ENCODE measurements around the gene CELA2A.
"Not testable (repeated sequence)": the region's sequence is repeated elsewhere in the genome, so short reads cannot be mapped to it uniquely, and the experiment has no call there.

The CELA2A gene

DNA sequence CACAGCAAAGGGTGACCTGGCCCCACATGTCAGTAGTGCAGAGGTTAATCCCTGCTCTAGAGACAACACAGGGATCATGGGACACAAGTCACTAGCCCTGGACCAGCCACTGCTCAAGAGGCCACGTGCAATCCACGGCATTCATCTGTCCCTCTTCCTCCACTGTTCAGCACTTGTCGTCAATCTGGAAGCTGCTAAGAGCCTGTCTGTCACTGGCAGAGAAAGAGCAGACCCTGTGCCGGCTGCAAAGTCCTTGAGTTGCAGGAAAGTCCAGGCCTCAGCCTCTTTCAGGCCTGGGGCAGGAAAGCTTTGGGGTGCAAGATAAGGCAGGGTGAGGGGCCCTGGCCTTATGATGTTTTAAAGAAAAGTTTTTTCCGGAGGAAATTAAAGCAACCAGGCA is 36.1 kb downstream of the CELA2A start:
- DNase-seq: no peak

DNA sequence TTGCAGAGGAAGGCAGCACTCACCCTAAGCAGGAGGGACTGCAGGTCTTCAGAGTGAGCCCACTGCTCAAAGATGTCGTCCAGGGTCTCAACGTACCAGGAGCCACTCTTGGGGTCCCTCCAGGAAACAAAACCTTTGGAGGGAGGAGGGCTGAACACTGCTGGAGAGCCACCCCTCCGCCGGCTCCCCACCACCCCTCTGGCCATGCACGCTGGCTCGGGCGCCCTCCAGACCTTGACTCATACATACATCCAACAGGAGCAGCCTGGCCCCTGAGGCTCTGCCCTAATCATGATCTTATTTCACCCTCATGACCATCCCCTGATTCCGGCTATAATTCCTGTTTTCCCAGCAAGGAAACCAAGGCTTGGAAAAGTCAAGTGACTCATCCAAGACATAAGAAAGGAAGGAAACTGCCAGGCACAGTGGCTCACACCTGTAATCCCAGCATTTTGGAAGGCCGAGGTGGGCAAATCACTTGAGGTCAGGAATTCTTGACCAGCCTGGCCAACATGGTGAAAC is 37.4 kb downstream of the CELA2A start:
- DNase-seq: no peak

DNA sequence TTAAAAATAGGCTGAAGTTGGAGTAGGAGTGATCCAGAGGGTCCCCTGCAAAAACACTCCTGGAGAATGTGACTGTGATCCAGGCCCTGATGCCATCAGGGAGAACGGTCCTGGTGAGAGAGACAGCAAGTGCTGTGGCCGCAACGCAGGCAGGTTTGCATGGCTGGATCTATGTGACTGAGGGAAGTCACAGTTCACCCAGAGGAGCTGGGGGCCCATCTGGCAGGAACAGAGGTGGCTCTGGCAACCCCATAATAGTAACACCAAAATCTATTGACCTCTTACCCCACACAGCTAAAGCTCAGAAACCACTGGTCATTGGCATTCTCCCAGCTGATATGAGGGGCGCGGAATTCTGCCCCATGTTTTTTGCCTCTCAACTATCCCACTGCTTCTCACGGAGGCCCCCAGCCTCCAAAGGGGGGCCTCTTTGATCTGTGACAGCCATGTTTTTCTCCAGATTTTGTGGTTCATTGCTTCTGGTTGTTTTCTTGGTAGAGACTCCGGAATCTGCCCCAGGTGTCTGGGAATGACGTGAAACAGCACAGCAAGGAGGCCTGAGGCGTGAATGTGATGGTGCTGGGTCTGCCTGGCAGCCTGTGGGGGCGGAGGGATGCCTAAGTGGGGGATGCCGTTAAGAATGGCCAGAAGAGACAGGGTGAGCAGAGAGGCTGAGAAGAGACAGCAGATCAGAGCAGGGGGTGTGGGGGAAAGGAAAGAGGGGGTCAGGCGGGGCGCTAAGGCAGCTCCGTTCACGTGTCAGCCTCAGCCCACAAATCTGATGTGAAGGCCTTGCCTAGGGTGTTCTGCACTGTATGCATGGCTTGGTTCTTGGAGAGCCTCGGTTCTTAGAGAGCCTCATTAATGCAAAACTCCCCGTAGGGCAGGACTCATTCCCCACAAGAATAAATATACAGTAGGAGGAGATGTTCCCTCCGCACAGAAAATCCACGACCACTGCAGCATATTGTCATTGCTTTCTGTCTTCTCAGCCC is 43.9 kb downstream of the CELA2A start:
- DNase-seq: no peak

DNA sequence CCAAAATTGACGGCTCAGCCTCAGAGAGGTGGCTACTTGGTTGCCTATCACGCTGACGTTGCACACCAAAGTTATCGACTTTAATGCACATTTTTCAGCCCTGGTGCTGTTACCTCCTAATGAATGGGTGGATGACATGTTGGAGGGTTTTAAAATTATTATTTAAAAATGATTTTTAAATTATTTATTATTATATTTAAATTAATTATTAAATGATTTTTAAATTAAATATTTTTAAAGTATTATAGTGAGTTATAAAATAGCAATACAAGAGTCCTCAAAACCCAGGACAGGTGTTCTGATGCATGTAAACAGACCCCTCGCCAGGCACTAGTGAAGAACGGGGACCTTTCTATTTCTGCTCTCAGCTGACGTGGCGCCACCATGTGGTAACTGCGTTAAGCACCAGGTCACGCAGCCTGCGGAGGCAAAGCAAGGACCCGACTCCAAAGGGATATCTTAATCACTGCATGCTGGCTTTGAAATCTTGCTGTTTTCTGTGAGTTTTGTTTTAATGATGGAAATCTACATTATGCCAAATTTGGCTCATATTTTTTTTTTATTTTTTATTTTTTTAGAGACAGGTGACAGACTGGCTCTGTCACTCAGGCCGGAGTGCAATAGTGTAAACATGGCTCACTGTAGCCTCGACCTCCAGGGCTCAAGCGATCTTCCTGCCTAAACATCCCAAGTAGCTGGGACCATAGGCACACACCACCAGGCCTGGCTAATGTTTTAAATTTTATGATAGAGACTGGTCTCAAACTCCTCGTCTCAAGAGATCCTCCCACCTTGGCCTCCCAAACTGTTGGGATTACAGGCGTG is 44.9 kb downstream of the CELA2A start:
- DNase-seq: peak in 11 of 56 donors; percentile 1 to 39 (median 10)

DNA sequence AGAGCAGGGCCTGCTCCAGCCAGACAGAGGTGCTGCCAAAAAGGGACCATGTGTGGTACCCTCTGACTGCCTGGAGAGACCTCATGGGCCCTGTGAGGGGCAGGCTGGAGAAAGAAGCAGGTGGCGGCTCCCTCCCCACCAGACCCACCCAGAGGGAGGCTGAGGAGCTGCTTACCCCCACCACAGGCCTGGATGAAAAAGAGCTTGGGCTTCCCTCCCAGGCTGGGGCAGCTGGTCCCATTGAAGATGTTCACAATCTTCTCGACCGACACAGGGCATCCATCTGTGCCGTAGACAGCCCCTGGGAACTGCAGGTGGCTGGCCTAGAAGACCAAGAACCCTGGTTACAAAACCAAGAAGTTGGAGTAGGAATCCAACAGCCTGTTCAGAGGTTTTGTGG is 47.9 kb downstream of the CELA2A start:
- no peak for DNase-seq

DNA sequence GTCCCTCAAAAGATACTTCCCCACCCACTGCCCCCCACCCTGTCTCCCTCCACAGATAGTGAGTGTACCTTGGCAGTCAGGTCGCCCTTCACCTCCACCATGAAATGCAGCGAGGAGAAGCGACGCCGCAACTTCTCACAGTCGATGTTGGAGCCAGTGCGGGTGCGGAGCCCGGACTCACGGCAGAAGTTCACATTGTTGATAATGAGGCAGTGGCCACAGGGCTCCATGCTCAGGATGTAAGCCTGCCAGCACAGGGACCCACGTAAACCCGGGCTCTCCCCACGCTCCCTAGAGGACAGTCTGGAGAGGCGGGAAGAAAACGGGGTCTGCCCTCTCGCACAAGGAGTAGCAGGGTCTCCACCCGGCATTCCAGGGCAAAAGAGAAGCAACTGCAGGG is 50.3 kb downstream of the CELA2A start:
- DNase-seq: no peak

DNA sequence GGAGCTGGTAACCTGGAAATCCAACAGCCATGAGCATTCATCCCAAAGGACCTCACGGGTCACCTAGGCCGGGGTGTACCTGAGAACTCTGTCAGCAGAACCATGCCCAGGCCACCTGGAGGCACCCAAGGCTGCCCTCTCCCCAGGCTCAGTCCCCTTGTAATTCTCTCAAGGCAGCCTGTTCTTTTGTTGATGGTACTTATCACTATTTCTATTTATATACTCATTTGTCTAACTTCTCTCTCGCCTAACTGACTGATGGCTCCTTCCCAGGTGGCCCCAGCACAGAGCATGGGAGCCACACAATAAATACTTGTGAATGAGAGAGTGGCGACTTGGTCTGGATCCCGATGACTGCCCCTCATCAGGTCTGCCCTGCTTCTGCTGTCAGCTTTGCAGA is 50.7 kb downstream of the CELA2A start:
- no peak for DNase-seq

DNA sequence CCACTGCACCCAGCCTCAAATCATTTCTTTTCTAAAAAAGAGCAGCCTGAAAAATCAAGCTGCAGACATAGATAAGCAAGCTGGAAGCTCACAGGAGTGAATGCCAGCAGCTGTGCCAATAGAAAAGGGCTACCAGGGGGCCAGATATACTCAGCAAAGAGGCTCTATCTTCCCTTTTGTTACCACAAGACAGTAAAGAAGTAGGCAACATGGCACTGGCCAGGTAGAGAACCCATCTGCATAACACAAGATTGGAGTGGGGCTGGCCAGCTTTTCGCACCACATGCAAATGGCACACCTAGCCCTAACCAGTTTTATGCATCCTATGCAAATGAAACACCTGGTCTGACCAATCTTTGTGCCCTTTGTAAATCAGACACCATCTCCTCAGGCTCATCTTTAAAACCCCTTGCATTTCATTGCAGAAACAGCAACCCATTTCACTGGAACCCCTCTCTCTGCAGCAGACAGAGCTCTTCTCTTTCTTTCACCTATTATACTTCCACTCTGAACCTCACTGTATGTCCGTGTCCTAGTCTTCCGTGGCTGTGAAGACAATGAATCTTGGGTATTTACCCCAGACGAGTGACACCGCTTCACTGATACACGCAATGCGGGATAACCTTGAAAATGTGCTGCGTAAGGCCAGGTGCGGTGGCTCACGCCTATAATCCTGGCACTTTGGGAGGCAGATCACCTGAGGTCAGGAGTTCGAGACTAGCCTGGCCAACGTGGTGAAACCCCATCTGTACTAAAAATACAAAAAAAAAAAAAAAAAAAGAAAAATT is 52.4 kb downstream of the CELA2A start:
- no peak for DNase-seq

DNA sequence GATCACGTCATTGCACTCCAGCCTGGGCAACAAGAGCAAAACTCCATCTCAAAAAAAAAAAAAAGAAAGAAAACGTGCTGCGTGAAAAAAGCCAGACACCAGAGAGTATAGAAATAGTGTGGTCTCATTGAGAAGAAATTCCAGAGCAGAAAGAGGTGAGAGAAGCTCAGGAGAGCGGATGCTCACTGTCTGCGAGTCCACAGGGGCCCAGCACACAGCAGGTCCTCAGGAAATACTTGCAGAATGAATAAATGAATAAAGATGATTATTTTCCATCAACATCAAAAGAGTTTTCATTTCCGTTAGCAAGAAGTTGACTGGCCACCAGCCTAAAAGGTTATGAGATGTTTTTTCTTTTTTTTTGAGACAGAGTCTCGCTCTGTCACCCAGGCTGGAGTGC is 53.1 kb downstream of the CELA2A start:
- DNase-seq: no peak

DNA sequence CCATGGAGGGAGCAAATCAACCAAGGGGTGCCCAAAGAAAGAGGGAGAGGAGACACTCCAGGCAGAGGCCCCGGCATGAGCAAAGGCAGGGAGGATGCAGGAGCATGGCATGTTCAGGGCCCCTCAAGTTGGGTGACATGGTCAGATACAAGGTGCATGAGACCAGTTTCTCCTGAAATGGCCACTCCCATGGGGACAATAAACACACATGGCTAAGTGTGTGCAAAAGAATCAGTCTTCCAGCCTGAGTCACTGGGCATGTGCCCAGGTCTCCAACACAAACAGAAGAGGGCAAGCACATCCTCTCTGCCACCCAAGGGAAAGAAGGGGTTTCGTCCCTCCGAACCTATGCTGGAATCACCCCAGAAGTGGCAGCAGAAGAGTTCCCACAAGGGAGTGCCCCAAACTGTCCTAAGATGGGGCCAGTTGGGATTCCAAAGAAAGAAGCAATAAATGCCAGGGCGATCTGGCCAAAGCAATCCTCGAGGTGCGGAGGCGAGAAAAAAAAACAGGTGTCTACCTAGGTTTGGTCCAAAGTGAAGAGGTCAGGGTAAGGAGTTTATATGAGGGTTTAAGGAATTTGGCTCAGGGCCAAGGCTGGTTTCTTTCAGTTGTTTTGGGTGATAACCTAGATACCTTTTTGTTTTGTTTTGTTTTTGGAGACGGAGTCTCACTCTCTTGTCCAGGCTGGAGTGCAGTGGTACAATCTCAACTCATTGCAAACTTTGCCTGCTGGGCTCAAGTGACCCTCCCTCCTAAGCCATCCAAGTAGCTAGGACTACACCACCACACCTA is 54.3 kb downstream of the CELA2A start:
- DNase-seq: no peak

DNA sequence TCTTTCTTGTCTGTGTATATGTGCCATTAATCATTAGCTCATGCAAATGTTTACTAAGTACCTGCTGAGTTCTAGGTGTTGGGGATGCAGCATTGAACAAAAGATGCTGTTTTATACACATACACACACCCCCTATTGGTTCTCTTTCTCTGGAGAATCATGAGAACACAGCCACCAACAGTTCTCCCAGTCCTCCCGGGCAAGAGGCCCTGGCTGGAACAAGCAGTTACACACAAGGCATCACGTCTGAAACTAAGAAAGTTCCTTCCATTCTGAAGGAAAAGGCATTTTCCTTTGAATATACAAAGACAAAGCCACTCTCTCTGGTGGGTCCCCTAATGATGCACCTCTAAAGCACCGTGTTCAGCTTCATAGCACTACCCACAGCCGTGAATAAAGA is 56.7 kb downstream of the CELA2A start:
- DNase-seq: peak in 1 of 56 donors; percentile 11

DNA sequence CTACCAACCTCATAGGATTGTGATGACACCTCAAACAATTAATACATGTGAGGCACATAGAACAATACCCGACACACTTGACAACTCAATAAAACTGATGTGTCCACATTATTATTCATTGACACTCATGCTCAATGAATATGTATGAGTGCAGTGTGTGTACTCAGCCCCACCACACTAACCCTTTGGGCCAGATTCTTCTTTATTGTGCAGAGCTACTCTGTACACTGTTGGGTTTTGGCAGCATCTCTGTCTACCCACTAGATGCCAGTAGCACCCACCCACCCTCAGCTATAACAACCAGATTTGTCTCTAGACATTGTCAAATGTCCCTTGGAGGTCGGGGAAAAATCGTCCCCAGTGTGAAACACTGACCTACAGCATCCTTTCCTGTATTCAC is 57.4 kb downstream of the CELA2A start:
- no peak for DNase-seq

DNA sequence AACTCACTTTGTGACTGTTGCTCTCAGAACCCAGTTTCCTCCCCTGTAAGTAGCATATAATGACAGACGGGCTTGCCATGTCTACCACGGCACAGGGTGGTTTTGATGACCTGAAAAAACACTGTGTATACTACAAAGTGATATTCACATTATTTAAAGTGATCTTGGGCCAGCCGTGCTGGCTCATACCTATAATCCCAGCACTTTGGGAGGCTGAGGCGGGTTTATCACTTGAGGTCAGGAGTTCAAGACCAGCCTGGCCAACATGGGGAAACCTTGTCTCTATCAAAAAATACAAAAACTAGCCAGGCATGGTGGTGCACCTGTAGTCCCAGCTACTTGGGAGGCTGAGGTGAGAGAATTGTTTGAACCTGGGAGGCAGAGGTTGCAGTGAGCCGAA is 58.0 kb downstream of the CELA2A start:
- not testable (repeated sequence) for DNase-seq

DNA sequence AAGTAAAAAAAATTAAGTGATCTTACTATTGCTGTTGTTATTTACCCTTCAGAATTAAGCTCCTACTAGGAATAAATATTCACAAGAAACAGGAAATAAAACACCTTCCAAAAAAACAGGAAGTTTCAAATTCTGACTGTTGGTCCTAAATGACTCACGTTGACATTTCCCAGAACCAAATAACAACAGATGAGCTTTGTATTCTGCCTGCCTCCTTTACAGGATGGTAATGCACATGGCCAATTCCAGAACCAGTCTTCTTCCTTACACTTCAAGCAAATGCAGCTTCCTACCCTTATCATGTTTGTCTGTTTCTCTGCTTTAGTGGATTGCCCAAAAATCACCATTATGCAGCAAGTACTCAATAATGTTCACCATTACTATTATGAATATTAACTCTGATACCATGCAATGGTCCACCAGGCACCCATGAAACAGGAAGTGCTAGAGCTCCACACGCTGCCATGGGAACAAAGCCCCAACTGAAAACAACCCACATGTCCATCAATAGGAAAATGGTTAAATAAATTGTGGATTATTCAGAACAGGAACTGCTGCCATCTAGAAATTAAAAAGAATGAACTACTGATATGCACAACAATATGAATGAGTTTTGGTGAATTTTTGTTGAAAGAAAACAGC is 58.6 kb downstream of the CELA2A start:
- no peak for DNase-seq

DNA sequence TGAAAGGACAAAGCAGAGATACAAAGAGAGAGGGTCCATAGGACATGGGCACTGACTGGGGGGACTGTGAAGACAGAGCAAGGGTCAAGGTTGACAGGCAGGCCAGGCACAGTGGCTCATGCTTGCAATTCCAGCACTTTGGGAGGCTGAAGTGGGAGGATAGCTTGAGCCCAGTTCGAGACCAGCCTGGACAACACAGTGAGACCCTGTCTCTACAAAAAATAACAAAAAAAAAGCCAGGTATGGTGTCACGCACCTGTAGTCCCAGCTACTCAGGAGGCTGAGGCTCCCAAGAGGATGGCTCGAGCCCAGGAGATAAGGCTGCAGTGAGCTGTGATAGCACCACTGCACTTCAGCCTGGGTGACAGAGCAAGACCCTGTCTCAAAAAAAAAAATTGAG is 63.1 kb downstream of the CELA2A start:
- DNase-seq: no peak

DNA sequence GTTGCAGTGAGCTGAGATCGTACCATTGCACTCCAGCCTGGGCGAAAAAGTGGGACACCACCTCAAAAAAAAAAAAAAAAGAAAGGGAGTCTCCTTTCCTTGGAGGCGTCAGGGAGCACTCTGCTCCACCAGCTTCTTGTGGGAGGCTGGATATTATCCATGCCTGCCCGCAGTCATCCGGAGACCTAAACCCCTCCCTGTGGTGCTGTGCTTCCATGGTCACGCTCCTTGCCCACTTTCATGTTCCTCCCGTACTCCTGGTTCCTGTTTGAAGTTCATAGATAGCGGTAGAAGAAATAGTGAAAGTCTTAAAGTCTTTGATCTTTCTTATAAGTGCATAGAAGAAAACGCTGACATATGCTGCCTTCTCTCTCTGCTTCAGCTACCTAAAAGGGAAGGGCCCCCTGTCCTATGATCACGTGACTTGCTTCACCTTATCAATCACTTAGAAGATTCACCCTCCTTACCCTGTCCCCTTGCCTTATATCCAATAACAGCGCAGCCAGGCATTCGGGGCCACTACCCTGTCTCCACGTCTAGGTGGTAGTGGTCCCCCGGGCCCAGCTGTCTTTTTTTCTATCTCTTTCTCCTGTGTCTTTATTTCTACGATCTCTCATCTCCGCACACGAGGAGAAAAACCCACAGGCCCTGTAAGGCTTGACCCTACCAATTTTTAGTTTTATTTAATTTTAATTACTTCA is 64.8 kb downstream of the CELA2A start:
- not testable (repeated sequence) for DNase-seq

All from nucleus accumbens (tissue), 56 donors.